Adrenal gland (tissue), 5 donors: ENCODE data around the gene LENG9.
"Not testable (repeated sequence)": the region's sequence is repeated elsewhere in the genome, so short reads cannot be mapped to it uniquely, and the experiment has no call there.

Experiments used
- POLR2A ChIP-seq, 2 donors: fragments of 450-650 bp; IDR thresholded peaks; one replicate each; pipeline ENCODE4 v1.6.1; 2017; ENCODE audit warnings: antibody characterized with exemption in 2 of 2, mild to moderate bottlenecking in 2 of 2, moderate library complexity in 1 of 2
- TF ChIP-seq, protein P1 (sequence below), 6 experiments: fragments of 450-650 bp in 4 of 6; fragments of 200-600 bp in 2 of 6; sonication (generic) in 1 of 6; IDR thresholded peaks; 1 replicate in 5 of 6; 2 replicates in 1 of 6; pipeline versions ENCODE4 v1.5.1 to v1.8.0; 2016 to 2021; ENCODE audit warnings: antibody characterized with exemption in 6 of 6, mild to moderate bottlenecking in 2 of 6, moderate library complexity in 1 of 6
- donor health status: DM: no; HTN: no; CAD: no.

DNA sequence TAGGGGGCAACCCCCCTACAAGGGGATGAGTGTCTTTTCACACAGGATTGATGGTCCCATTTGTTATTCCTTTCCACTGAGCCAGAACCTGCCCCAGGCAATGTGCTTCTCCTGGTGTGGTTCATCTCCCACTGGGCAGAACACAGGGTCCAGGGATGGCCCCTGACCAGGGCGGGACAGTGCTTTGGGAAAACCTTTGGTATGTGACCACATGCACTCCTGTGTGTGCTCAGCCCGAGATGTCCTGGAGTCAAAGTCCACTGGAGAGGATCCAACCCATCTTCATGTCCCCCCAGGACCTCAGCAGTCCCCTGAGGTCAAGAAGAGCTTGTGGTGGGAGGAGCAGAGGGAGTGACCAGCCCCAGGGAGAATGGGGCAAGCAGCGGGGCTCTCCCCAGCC lies 44.9 kb upstream of the LENG9 start:
- TF ChIP-seq POLR2A (IDR thresholded peaks at IDR 0.05) = not testable (repeated sequence)
- TF ChIP-seq, protein P1, sequence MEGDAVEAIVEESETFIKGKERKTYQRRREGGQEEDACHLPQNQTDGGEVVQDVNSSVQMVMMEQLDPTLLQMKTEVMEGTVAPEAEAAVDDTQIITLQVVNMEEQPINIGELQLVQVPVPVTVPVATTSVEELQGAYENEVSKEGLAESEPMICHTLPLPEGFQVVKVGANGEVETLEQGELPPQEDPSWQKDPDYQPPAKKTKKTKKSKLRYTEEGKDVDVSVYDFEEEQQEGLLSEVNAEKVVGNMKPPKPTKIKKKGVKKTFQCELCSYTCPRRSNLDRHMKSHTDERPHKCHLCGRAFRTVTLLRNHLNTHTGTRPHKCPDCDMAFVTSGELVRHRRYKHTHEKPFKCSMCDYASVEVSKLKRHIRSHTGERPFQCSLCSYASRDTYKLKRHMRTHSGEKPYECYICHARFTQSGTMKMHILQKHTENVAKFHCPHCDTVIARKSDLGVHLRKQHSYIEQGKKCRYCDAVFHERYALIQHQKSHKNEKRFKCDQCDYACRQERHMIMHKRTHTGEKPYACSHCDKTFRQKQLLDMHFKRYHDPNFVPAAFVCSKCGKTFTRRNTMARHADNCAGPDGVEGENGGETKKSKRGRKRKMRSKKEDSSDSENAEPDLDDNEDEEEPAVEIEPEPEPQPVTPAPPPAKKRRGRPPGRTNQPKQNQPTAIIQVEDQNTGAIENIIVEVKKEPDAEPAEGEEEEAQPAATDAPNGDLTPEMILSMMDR (IDR thresholded peaks at IDR 0.05) = not testable (repeated sequence)
